Measurements from ENCODE around the gene FAM98B.

FAM98B gene

DNA sequence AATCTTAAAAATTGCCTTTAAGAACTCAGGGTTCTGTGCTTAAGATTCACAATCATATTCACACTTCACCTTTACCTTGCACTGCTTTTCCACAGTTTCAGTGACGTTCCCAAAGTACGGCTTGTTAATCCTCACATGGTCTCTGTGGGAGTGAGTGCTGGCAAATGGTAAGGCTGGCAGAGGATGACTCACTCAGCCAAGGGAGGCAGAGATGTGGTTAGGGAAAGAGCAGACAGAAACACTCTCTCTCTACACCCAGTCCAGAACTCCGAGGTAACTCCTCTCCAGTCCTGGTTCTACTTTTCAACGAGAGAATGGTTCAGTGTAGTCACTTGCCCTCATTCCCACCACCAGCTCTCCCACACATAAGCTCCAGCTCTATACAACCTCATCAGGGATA lies 77.6 kb downstream of the FAM98B start:
- no peak overlapping the region for H2BK5ac ChIP-seq (ENCODE audit: low read length)
- H3K56ac ChIP-seq (ENCODE audit: low read length): no peak overlapping the region
- H2BK15ac ChIP-seq (replicated peaks; ENCODE audit: low read depth): no peak overlapping the region
- no peak overlapping the region for H3K4ac ChIP-seq (ENCODE audit: low read depth, low read length)
- H3K79me1 ChIP-seq (ENCODE audit: low read length): no peaks in the 10 kb centered on the region
- H3K23ac ChIP-seq (ENCODE audit: low read length): no peak overlapping the region
- H3K4me3 ChIP-seq (ENCODE audit: low read length): no peak overlapping the region
- H3K36me3 ChIP-seq (ENCODE audit: control insufficient read depth, insufficient read depth, low read length): no peaks in the 10 kb centered on the region
- no CpG with 5 or more reads among the region's 4 CpGs for WGBS (ENCODE audit: extremely low coverage, insufficient coverage, low lambda C conversion rate)
- no peak overlapping the region for H3K18ac ChIP-seq (ENCODE audit: low read length)
- H3K9ac ChIP-seq (ENCODE audit: low read length): no peak overlapping the region
- H3K4me2 ChIP-seq (ENCODE audit: low read length): no peak overlapping the region
- no peaks in the 10 kb centered on the region for H3K4me1 ChIP-seq (ENCODE audit: control insufficient read depth, low read depth, low read length)
- no peak overlapping the region for H2BK120ac ChIP-seq (ENCODE audit: low read depth, low read length)
- no peak overlapping the region for H4K5ac ChIP-seq (ENCODE audit: low read length)
- H2AK5ac ChIP-seq (ENCODE audit: low read length): no peak overlapping the region
- no peak overlapping the region for H3K27ac ChIP-seq (ENCODE audit: low read depth, low read length)
- H3K79me2 ChIP-seq (ENCODE audit: control insufficient read depth, insufficient read depth, low read length): no peaks in the 10 kb centered on the region
- no peak overlapping the region for H4K8ac ChIP-seq (ENCODE audit: low read depth, low read length)
- H3K27me3 ChIP-seq (ENCODE audit: insufficient read depth, low read length, poor library complexity): no peaks in the 10 kb centered on the region
- no peak for DNase-seq

DNA sequence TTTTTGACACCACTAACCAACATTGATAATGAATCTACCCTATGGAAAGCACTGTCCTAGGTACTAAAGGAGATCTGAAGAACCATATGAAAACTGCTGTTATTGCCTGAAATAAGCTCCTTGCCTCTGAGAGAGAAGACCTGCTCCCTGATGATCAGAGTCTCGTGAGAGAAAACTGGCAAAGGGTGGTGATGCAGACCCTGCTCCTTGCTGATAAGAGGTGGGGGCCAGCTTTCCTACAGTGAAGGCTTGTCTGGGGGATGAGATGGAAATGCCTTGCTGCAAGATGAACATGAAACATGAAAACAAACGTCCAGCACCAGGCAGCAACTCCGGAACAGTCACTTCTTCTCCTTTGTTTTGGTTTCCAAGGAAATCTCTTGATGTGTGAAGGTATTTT lies 78.8 kb downstream of the FAM98B start:
- Histone ChIP-seq H3K56ac (ENCODE audit: low read length) (no peak overlapping the region), H3K18ac (ENCODE audit: low read length) (no peak overlapping the region), H2BK120ac (ENCODE audit: low read depth, low read length) (no peak overlapping the region), H4K8ac (ENCODE audit: low read depth, low read length) (no peak overlapping the region), H3K27me3 (ENCODE audit: insufficient read depth, low read length, poor library complexity) (no peaks in the 10 kb centered on the region), H2AK5ac (ENCODE audit: low read length) (no peak overlapping the region), H4K5ac (ENCODE audit: low read length) (no peak overlapping the region), H3K4ac (ENCODE audit: low read depth, low read length) (no peak overlapping the region), H3K79me1 (ENCODE audit: low read length) (no peaks in the 10 kb centered on the region), H3K27ac (ENCODE audit: low read depth, low read length) (no peak overlapping the region), H3K23ac (ENCODE audit: low read length) (no peak overlapping the region), H3K9ac (ENCODE audit: low read length) (no peak overlapping the region), H3K36me3 (ENCODE audit: control insufficient read depth, insufficient read depth, low read length) (no peaks in the 10 kb centered on the region), H2BK15ac (replicated peaks; ENCODE audit: low read depth) (no peak overlapping the region), H3K4me3 (ENCODE audit: low read length) (no peak overlapping the region), H3K4me1 (ENCODE audit: control insufficient read depth, low read depth, low read length) (no peaks in the 10 kb centered on the region), H2BK5ac (ENCODE audit: low read length) (no peak overlapping the region), H3K4me2 (ENCODE audit: low read length) (no peak overlapping the region), H3K79me2 (ENCODE audit: control insufficient read depth, insufficient read depth, low read length) (no peaks in the 10 kb centered on the region)
- no CpG with 5 or more reads among the region's 3 CpGs for WGBS (ENCODE audit: extremely low coverage, insufficient coverage, low lambda C conversion rate)
- no peak for DNase-seq

DNA sequence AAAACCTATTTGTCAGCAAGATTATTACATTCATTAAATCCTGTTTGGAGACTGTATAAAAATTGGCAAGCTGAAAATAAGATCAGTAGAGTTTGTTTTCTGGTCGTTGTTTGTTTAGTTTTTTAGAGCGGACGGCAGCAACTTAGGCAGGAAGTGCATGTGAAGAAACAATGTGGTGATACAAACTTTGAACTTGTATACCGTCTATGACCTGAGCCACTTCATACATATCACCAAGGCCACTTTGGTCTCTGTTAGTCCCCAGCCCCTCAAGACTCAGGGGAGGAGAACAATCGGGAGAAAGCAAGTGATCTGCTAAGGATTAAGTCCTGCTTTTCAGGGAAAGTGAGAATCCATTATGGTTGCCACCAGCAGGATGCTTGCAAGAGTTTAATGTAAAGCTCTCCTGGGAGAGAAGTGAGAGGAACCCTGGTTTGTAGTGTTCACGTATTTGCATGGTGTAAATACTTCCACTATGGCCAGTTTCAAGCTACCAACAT lies 79.5 kb downstream of the FAM98B start:
- H3K79me1 ChIP-seq (ENCODE audit: low read length): no peaks in the 10 kb centered on the region
- H3K27me3 ChIP-seq (ENCODE audit: insufficient read depth, low read length, poor library complexity): no peaks in the 10 kb centered on the region
- H4K8ac ChIP-seq (ENCODE audit: low read depth, low read length): no peak overlapping the region
- no peak overlapping the region for H3K9ac ChIP-seq (ENCODE audit: low read length)
- H2BK120ac ChIP-seq (ENCODE audit: low read depth, low read length): no peak overlapping the region
- H3K18ac ChIP-seq (ENCODE audit: low read length): no peak overlapping the region
- H3K4me1 ChIP-seq (ENCODE audit: control insufficient read depth, low read depth, low read length): no peaks in the 10 kb centered on the region
- H3K27ac ChIP-seq (ENCODE audit: low read depth, low read length): no peak overlapping the region
- no peaks in the 10 kb centered on the region for H3K36me3 ChIP-seq (ENCODE audit: control insufficient read depth, insufficient read depth, low read length)
- H3K4me2 ChIP-seq (ENCODE audit: low read length): no peak overlapping the region
- no peak overlapping the region for H3K23ac ChIP-seq (ENCODE audit: low read length)
- no peak overlapping the region for H3K4ac ChIP-seq (ENCODE audit: low read depth, low read length)
- H2AK5ac ChIP-seq (ENCODE audit: low read length): no peak overlapping the region
- no peaks in the 10 kb centered on the region for H3K79me2 ChIP-seq (ENCODE audit: control insufficient read depth, insufficient read depth, low read length)
- no peak overlapping the region for H4K5ac ChIP-seq (ENCODE audit: low read length)
- no peak overlapping the region for H2BK15ac ChIP-seq (replicated peaks; ENCODE audit: low read depth)
- no CpG with 5 or more reads among the region's 6 CpGs for WGBS (ENCODE audit: extremely low coverage, insufficient coverage, low lambda C conversion rate)
- H3K56ac ChIP-seq (ENCODE audit: low read length): no peak overlapping the region
- H3K4me3 ChIP-seq (ENCODE audit: low read length): no peak overlapping the region
- no peak for DNase-seq
- no peak overlapping the region for H2BK5ac ChIP-seq (ENCODE audit: low read length)

DNA sequence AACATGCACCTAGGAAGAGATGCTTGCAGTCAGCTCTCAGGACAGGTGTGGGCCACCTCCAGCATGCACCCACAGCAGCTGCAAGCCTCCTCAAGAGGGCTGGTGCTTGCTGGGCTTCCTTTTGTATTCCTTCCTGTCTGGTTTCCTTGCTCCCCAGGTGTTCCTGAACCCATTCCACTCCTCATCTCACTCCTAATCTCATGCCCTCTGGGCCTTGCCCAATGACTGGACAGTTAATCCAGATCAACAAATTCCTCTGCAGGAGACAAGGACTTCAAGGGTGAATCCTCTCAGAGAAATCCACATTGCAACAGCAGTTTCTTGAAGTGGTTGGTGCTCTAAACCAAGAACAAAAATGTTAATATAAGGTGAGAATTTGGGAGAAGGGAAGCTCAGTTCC lies 80.0 kb downstream of the FAM98B start:
- no peaks in the 10 kb centered on the region for H3K79me2 ChIP-seq (ENCODE audit: control insufficient read depth, insufficient read depth, low read length)
- no peak overlapping the region for H3K9ac ChIP-seq (ENCODE audit: low read length)
- no peak overlapping the region for H2BK15ac ChIP-seq (replicated peaks; ENCODE audit: low read depth)
- no peak overlapping the region for H3K4me3 ChIP-seq (ENCODE audit: low read length)
- H4K5ac ChIP-seq (ENCODE audit: low read length): no peak overlapping the region
- H3K18ac ChIP-seq (ENCODE audit: low read length): no peak overlapping the region
- no peaks in the 10 kb centered on the region for H3K36me3 ChIP-seq (ENCODE audit: control insufficient read depth, insufficient read depth, low read length)
- H3K56ac ChIP-seq (ENCODE audit: low read length): no peak overlapping the region
- H3K23ac ChIP-seq (ENCODE audit: low read length): no peak overlapping the region
- no peak overlapping the region for H3K27ac ChIP-seq (ENCODE audit: low read depth, low read length)
- H3K4me2 ChIP-seq (ENCODE audit: low read length): no peak overlapping the region
- H3K4ac ChIP-seq (ENCODE audit: low read depth, low read length): no peak overlapping the region
- no peak overlapping the region for H4K8ac ChIP-seq (ENCODE audit: low read depth, low read length)
- no peak for DNase-seq
- H2BK5ac ChIP-seq (ENCODE audit: low read length): no peak overlapping the region
- no peak overlapping the region for H2BK120ac ChIP-seq (ENCODE audit: low read depth, low read length)
- H3K4me1 ChIP-seq (ENCODE audit: control insufficient read depth, low read depth, low read length): no peaks in the 10 kb centered on the region
- H3K79me1 ChIP-seq (ENCODE audit: low read length): no peaks in the 10 kb centered on the region
- no peak overlapping the region for H2AK5ac ChIP-seq (ENCODE audit: low read length)
- H3K27me3 ChIP-seq (ENCODE audit: insufficient read depth, low read length, poor library complexity): no peaks in the 10 kb centered on the region

DNA sequence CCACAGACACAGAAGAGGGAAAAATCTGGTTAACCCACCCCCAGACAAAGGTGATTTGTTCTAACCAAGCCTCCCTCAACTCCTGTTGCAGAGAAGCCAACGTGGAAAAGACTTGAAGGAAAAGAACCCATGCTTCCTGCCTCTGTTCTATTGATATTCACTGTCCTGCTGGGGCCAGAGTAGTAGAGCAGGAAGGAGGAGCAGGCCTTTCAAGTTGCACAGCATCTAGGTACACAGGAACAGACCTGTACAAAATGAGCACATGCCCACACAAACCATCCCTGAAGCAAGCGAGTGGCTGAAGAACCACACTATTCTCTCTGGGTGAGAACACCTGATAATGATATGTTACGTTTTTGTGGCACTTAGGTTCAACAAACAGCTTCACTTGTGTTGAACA lies 80.8 kb downstream of the FAM98B start:
- DNase-seq: no peak
- Histone ChIP-seq H3K27ac (ENCODE audit: low read depth, low read length) (no peak overlapping the region), H3K27me3 (ENCODE audit: insufficient read depth, low read length, poor library complexity) (no peaks in the 10 kb centered on the region), H2BK5ac (ENCODE audit: low read length) (no peak overlapping the region), H3K79me1 (ENCODE audit: low read length) (no peaks in the 10 kb centered on the region), H3K4me3 (ENCODE audit: low read length) (no peak overlapping the region), H2BK15ac (replicated peaks; ENCODE audit: low read depth) (no peak overlapping the region), H3K36me3 (ENCODE audit: control insufficient read depth, insufficient read depth, low read length) (no peaks in the 10 kb centered on the region), H4K5ac (ENCODE audit: low read length) (no peak overlapping the region), H3K56ac (ENCODE audit: low read length) (no peak overlapping the region), H3K18ac (ENCODE audit: low read length) (no peak overlapping the region), H3K4ac (ENCODE audit: low read depth, low read length) (no peak overlapping the region), H3K79me2 (ENCODE audit: control insufficient read depth, insufficient read depth, low read length) (no peaks in the 10 kb centered on the region), H2BK120ac (ENCODE audit: low read depth, low read length) (no peak overlapping the region), H4K8ac (ENCODE audit: low read depth, low read length) (no peak overlapping the region), H3K23ac (ENCODE audit: low read length) (no peak overlapping the region), H3K4me1 (ENCODE audit: control insufficient read depth, low read depth, low read length) (no peaks in the 10 kb centered on the region), H3K9ac (ENCODE audit: low read length) (no peak overlapping the region), H3K4me2 (ENCODE audit: low read length) (no peak overlapping the region), H2AK5ac (ENCODE audit: low read length) (no peak overlapping the region)
- no CpG with 5 or more reads among the region's 3 CpGs for WGBS (ENCODE audit: extremely low coverage, insufficient coverage, low lambda C conversion rate)

DNA sequence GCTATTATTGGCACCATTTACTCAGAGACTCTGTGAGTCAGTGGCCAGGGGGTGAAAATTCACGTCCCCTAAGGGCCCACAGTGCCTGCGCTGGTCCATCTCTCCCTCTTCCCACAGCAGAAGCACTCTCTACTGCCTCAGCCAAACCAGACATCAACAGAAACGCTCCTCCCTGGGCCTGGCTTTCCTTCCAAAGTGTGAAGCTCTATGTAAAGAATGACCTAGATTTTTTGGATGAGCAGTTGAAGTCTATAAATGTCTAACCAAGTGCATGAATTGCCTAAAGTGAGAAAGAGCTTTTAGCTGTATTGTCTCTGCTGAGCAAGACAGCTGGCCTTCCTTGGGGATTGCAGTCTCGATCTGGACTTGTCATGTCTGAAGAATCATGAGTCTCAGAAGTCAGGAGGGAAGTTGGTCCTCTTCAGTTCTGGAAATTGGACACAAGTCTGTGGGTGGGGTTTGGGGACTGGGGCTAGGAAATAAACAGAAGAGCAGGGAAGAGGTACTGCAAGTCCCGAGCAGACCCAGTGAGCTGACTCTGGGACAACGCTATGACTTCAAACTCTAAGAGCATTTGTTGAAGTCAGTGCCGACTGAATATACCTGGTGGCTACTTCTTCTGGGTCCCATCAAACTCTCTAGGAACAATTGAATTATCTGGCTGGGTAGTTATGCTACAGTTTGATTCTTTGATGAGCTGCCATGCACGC lies 81.7 kb downstream of the FAM98B start:
- no CpG with 5 or more reads among the region's 8 CpGs for WGBS (ENCODE audit: extremely low coverage, insufficient coverage, low lambda C conversion rate)
- H3K4me2 ChIP-seq (ENCODE audit: low read length): no peak overlapping the region
- H2BK5ac ChIP-seq (ENCODE audit: low read length): no peak overlapping the region
- H4K5ac ChIP-seq (ENCODE audit: low read length): no peak overlapping the region
- H2AK5ac ChIP-seq (ENCODE audit: low read length): no peak overlapping the region
- H3K79me2 ChIP-seq (ENCODE audit: control insufficient read depth, insufficient read depth, low read length): no peaks in the 10 kb centered on the region
- H3K36me3 ChIP-seq (ENCODE audit: control insufficient read depth, insufficient read depth, low read length): no peaks in the 10 kb centered on the region
- no peak overlapping the region for H3K4ac ChIP-seq (ENCODE audit: low read depth, low read length)
- H3K56ac ChIP-seq (ENCODE audit: low read length): no peak overlapping the region
- no peak for DNase-seq
- no peak overlapping the region for H2BK120ac ChIP-seq (ENCODE audit: low read depth, low read length)
- H3K23ac ChIP-seq (ENCODE audit: low read length): no peak overlapping the region
- H3K27ac ChIP-seq (ENCODE audit: low read depth, low read length): no peak overlapping the region
- no peak overlapping the region for H3K18ac ChIP-seq (ENCODE audit: low read length)
- no peaks in the 10 kb centered on the region for H3K79me1 ChIP-seq (ENCODE audit: low read length)
- no peaks in the 10 kb centered on the region for H3K27me3 ChIP-seq (ENCODE audit: insufficient read depth, low read length, poor library complexity)
- H4K8ac ChIP-seq (ENCODE audit: low read depth, low read length): no peak overlapping the region
- no peaks in the 10 kb centered on the region for H3K4me1 ChIP-seq (ENCODE audit: control insufficient read depth, low read depth, low read length)
- H2BK15ac ChIP-seq (replicated peaks; ENCODE audit: low read depth): no peak overlapping the region
- H3K9ac ChIP-seq (ENCODE audit: low read length): no peak overlapping the region
- no peak overlapping the region for H3K4me3 ChIP-seq (ENCODE audit: low read length)

Data from mesendoderm (in vitro differentiated cells).